Effector CD8-positive, alpha-beta T cell (primary cell): ENCODE measurements around the gene ITPR3.

Experiments used
- DNase-seq: peaks from one replicate; lab custom pipeline; 2025; lab: John Stamatoyannopoulos, UW

The ITPR3 gene

GRCh38 chr6:33719326-33719987, 98.3 kb downstream of the ITPR3 start:
- no peak for DNase-seq

DNA sequence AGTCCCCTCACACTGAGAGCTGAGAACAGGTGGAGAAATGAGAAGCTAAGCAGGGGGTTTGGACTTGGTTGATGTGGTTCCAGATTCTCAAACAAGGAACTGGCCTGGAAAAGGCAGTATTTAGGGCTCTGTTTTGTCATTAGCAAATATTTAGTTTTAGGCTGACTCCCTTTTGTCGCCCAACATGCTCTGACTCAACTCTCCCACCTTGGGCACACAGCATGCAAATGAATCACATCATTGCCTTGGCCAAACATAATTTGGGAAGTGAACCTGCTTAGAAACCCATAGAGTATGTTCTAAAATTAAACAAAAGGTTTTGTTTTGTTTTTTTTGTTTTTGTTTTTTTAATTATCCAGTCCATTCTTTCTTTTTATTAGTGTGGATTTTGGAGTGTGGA, 99.9 kb downstream of the ITPR3 start:
- DNase-seq = no peak

GRCh38 chr6:33721508-33721907, 100.4 kb downstream of the ITPR3 start:
- no peak for DNase-seq

GRCh38 chr6:33722103-33722623, 101.0 kb downstream of the ITPR3 start:
- DNase-seq = no peak

DNA sequence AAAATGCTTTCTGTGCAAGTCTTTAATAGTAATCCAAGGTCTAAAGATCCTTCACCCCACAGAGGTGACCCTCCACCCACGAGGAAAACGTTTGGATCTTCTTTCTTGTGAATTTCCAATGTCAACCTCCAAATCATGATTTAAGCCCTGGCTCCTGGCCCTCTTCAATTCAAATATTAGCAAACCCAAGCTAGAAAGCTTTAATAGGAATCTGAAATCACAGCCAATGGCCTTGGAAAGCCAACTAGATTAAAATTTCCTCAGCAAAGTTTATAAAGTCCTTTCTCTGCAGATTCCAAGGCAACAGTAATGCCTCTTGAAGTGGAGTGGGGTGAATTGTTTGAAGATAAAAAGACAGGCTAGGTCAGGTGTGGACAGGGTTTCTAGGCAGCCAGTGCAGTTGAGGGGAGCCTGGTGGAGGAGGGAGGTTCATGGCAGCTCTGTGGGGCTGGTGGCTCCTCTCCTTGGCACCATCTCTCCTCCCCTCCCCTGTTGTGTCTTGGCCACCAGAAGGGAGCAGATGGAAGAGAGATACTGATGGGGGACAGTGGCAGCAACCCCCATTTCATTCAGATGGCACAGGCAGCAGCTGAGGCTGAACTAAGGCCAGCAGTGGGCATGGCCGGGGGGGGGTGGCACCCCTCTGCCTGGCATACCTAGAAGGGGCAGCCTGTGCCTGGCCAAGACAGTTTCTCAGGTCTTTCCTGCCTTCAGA, 102.4 kb downstream of the ITPR3 start:
- no peak for DNase-seq

DNA sequence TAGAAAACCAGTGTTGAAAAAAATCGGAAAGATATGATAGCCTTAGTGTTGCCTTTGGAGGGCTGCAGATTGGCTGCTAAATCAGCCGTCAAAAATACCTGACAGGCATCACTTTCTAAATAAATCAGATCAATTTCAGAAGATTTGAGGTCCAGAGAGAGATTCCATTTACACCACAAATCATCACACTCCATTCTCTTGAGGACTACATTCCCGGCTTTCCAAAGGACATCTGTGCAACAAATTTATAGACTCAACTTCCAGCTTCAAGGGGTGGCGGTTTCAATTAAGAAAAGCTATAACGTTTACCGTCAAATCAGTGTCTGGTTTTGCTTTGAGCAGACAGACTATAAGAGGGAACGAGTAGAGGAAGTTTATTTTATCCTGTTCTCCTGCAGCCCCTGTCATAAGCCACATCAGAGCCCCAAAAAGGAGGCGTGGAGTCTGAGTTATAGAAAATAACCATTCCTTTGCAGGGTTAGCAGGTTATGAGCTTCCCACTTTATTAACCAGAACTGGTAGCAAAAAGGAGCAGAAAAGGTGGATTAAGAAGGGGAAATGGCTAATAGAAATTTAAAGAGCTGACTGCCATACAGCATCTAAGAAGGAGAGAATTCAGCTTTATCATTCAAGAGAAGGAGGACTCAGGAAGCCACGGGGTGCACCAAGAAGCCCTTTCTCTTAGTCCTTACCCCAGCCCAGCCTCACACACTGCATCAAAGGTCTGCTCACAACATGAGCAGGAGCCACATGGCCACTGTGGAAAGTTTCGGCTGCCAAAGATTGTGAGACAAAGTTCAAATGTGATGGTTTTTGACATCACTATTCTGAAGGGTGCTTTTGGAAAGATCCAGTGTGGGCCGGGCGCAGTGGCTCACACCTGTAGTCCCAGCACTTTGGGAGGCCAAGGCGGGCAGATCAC, 103.2 kb downstream of the ITPR3 start:
- DNase-seq = no peak

- DNase-seq = no peak
Observed at GRCh38 chr6:33725222-33725621, 104.1 kb downstream of the ITPR3 start.

DNA sequence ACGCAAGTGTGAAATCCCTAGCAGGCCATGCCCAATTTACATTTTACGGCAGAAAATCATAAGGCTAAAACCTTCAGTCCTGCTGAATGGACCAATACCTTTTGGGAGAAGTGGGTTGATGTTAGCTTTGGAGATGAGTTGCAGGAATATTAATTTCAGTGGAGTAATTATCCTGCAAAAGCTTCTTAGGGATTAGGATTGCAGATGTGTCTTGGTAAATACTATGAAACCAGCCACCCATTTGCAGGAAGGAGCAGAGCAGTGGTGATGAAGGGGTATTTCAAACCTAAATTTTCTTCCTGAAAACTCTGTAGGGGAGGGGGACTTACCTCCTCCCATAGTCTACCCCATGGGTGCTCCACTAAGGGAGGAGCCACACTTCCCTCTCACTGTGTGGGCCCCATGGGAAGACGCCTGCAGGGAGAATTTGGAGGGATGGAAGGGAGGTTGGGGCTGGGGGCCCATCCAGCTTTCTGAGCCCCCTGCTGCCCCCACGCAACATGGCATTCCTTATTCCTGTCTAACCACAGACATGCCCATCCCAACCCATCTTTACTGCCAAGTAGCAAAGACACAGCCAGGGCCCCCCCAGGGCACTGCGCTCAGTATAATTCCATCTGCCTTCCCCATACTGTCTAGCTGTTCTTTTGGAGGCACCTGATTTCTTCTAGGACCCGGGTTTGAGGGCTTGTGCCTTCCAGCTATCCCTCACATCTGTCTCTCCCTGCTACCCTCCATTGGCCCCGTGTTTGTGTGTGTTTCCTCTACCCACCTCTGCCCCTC, 105.0 kb downstream of the ITPR3 start:
- DNase-seq = no peak

- no peak for DNase-seq
Observed at GRCh38 chr6:33726696-33727095, 105.6 kb downstream of the ITPR3 start.

GRCh38 chr6:33727126-33727525, 106.0 kb downstream of the ITPR3 start:
- no peak for DNase-seq

DNA sequence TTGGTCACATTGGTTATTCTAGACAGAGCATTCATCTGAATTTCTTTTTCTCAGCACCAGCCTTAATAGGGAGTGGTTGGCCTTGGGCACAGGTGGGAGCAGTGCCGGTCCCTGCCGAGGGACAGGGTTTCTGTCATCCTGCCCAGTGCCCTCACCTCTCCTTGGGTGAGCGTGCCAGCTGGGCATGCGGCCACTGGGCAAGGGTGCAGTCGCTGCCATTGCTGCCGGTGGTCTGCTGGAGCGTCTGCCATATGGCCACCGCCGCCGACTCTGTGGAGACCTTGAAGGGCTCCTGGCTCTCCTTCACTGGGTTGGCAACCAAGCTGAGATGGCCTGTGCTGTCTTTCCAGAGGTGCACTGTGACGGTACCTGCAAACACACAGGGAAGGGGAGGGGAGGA, 106.8 kb downstream of the ITPR3 start:
- no peak for DNase-seq

DNA sequence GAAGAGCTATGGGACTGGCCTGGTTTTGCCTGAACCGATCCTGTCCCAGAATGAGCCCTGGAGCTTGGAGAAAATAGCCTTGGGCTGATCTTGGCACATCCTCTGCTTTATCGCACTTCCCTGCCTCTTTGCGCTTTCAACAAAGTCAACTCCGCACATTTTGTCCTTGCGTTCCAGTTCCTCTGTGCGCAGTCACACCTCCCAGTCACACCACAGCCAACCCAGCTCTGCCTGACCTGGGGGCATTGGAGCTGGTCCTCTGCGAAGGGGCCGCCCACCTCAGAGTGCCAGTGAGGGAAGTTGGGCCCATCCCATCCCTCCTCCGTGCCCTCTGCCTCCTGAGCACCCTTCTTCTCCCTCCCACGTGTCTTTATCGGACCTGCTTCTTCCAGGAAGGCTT, 107.3 kb downstream of the ITPR3 start:
- no peak for DNase-seq

GRCh38 chr6:33729059-33729458, 107.9 kb downstream of the ITPR3 start:
- DNase-seq = no peak

GRCh38 chr6:33730611-33731010, 109.5 kb downstream of the ITPR3 start:
- no peak for DNase-seq

DNA sequence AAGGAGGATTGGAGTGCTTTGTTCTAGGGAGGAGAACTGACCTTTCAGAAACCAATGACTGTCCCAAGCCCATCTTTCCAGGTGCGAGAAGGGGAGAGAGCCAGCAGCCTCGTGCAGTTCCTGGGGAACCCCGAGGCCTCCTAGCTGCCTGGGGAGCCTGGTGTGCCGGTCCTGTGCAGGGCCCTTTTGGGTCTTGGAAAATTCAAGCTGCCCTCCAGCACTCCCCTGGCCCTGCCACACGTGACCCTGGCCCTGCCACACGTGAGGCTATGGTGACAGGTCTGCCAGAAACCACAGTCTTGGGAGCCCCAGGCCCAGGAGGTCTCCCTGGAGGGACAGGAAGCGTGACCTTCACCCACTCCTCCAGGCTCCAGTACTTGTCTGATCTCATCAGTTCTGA, 109.9 kb downstream of the ITPR3 start:
- DNase-seq = no peak

DNA sequence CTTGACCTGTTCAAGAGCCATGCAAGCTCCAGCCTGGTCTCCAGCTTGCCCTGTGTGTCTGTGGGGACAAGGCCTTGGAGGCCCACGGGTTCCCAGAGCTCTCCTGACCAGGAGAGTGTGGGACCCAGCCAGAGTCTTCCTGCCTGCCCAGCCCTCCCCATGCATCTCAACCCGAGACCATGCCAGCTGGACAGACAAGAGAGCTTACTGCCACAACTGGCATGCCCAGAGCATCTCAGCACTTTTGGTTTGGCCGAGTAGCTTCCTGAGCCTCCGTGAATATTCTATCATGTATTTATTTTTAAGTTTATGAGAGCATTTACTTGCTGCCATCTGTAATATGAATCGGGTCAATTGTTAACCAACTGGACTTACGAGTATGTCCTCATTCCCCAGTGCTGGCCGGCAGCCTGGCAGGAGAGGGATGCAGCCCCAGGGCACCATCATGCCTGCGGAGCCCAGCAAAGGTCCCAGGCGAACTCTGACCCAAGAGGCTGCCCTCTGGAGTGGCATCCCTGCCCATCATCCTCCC, 110.7 kb downstream of the ITPR3 start:
- no peak for DNase-seq

DNA sequence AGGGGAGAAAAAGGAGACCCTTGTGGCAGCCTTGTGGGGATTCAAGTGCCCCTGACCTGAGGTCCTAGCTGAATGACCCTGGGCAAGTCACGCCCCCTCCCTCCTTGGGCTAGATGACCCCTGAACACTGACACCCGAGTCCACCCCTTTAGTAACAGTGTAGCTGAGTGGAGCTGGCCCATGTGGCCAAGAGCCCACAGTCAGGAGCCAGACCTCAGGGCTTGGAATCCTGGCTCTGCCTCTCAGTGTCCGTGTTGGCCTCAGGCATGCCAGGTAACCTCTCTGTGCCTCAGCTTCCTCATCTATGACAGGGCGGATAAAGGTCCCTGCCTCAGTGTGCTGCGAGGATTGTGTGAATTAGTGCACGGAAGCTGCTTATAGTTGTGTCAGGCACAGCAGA, 111.3 kb downstream of the ITPR3 start:
- no peak for DNase-seq

GRCh38 chr6:33732817-33733708, 111.9 kb downstream of the ITPR3 start:
- DNase-seq = no peak

GRCh38 chr6:33733709-33734007, 112.5 kb downstream of the ITPR3 start:
- DNase-seq = no peak

GRCh38 chr6:33735216-33735615, 114.1 kb downstream of the ITPR3 start:
- DNase-seq = no peak
